HTERT RPE-1 (cell line): Measurements from ENCODE around the gene KDM3A.

ENCODE experiments used
- in situ Hi-C: fragments of 300-500 bp; cut with MboI; formaldehyde crosslinking; loops from 4 replicates; pipeline ENCODE4 v1.14.3; 2020; ENCODE audit warnings: low sequenced_read_pairs

Gene KDM3A

DNA sequence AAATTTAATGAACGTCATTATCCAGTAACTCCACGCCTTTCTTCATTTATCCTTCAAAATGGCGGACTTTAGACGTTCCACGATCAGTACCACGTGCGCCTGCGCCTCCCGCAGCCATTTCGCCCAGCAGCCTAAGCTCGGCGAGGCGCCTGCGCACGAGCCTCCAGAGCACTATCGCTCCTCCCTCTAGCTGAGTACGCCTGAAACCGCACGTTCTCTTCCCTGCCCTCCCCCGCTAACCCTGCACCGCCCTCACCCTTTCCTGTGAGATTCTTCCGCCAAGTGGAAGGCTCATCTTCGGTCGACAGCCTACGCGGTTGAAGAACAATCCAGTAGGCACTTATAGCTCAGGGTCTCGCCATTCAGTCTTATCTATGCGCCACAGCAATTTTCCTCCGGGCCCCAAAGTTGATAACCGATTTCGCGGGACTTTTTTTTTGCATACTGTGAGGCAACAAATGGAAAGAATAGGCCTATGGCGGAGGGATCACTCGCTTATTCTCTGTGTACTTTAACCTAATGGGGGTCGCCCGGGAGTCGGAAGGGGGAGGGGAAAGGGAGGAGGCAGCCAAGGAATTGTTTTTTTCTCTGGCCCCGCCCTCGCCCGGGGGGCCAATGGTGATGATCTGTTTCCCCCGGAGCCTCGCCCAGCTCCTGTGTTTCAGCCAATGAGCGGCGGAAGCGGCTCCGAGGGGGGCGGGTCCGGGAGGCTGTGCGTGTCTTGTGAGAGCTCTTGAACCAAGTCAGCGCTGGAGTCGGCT, at the start of gene KDM3A:
TSS of gene KDM3A (plus strand) at position 741 of the 761 bp plus-strand sequence. CDS start 677 bp downstream, outside the sequence.
- in situ Hi-C loops = no loop called here

GRCh38 chr2:86392873-86393518, 48.2 kb upstream of the KDM3A start:
- in situ Hi-C loops = no loop called here

- in situ Hi-C loops = no loop called here
Measured at GRCh38 chr2:86393521-86394491, 47.4 kb upstream of the KDM3A start.

DNA sequence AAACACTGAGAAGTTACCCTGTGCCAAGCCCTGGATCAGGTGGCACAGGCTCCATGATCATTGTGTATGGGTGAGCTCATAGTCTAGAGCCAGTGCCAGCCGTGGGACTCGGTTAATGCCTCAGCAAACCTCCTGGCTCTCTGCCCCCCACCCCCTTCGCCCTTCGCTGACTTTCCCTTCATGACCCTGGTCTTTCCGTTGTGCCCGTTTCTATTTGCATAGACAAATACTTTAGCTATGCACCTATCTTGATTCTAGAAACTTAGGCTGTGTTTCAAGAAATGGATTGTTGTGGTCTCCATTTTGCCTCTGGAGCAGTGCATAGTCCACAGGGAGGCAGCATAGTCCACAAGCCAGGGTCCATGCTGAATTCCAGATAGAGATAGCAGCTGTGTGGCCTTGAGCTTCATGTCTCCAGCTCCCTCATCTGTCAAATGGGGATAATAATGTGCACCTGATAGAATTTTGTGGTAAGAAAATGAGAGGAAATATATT, 44.8 kb upstream of the KDM3A start:
- in situ Hi-C loops = no loop called here

GRCh38 chr2:86397986-86398385, 43.2 kb upstream of the KDM3A start:
- in situ Hi-C loops = no loop called here

DNA sequence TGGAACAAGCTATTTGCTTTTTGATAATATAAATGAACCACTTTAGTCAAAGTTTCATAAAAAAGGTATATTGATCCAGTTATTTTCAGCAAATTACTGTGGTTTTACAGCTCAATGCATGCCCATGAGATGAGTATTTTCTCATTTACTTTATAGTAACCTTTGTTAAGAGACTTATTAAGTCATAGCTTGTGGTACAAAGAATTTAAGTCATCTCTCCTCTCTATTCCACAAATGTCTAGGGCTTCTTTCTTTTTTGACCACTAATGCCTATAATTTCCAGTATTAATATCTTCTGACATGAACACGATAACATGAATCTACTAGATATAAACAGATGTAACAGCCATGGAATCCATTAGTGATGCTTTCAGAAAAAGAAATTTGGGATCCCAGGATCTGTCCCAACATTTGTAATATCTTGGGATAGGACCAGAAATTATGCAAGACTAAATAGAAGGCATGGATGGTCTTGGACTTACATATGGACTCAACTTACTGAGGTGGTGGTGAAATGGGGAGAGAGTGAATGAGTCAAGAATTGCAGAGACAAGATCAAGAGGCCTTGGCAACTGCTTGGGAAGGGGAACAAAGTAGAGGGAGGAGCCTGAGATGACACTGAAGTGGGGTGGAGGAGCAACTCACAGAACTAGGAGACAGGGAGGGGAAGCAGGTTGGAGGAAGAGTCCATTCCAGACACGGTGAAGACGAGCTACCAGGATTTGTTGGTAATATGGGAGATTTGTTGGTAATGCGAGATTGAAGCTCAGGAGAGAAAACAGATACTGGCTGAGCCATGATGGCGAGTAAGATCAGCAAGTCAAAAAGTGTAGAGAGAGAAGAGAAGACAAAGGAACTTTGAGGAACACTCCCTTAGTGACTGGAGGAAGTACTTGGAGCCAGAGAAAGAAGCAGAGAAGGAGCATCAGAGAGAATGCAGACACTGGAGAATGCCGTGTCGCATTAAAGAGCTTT, 42.4 kb upstream of the KDM3A start:
- in situ Hi-C loops = no loop called here

GRCh38 chr2:86400321-86400720, 40.9 kb upstream of the KDM3A start:
- in situ Hi-C loops = no loop called here

GRCh38 chr2:86410581-86410980, 30.6 kb upstream of the KDM3A start:
- in situ Hi-C loops = no loop called here

- in situ Hi-C loops = no loop called here
Measured at GRCh38 chr2:86411396-86411795, 29.8 kb upstream of the KDM3A start.

DNA sequence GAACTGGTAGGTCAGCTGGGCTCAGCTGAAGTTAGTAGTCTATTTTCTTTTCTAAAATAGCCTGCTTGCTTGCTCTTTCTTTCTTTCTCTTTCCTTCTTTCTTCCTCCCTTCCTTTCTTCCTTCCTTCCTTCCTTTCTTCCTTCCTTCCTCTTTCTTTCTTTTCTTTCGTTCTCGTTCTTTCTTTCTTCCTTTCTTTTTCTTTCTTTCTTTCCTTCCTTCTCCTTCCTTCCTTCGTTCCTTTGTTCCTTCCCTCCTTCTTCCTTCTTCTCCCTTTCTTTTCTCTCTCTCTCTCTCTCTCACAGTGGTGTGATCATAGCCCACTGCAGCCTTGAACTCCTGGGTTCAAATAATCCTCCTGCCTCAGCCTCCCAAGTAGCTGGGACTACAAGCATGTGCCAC, 29.2 kb upstream of the KDM3A start:
- in situ Hi-C loops = no loop called here

GRCh38 chr2:86413296-86414094, 27.7 kb upstream of the KDM3A start:
- in situ Hi-C loops = no loop called here

DNA sequence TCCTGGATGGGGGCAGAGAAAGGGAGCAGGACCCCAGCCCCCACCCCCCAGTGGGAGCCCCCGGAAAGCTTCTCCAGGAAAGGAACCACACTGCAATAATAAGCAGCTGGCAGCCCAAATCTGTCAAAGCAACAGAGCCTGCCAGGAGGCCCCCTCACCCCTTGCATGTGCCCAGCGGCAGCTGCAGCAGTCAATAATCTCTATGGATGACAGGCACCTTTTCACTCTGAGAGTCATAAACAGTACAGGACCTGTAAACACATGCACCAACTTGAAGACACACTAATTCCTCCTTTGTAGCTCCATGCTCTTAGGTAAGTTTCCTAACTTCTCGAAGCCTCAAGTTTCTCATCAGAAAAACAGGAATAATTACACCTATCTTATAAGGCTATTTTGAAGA, 26.2 kb upstream of the KDM3A start:
- in situ Hi-C loops = no loop called here

DNA sequence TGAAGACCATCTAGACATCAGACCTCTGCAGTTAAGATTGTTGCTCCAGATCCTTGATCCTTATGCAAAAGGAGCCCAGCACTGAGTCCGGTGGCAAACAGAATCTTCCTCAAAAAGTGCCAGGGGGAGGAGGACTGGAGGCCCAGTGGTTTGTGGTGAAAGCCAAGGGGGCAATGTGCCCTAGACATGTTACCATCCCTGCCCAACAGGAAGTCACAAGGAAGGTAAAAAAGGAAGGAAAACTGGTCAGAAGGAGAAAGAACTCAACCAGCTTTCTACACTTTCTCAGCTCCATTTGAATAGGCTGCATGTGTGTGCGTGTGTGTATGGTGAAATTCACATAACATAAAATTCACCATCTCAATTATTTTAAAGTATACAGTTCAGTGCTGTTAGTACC, 25.0 kb upstream of the KDM3A start:
- in situ Hi-C loops = no loop called here

DNA sequence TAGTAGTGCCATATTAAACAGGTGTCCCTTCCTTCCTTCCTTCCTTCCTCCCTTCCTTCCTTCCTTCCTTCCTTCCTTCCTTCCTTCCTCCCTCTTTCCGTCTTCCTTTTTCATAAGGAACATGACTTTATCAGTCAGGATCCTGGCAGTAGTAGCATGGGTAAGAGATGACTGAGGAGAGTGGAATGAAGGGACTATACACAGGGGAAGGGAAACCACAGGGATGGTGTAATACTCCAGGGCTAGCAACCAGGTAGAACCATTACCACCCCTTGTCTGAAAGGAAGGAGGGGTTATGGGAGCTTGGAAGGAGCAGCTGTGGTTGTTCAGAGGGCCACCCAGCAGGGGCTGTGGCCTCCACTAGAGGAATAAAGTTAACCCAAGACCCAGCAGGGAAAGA, 23.2 kb upstream of the KDM3A start:
- in situ Hi-C loops = no loop called here

DNA sequence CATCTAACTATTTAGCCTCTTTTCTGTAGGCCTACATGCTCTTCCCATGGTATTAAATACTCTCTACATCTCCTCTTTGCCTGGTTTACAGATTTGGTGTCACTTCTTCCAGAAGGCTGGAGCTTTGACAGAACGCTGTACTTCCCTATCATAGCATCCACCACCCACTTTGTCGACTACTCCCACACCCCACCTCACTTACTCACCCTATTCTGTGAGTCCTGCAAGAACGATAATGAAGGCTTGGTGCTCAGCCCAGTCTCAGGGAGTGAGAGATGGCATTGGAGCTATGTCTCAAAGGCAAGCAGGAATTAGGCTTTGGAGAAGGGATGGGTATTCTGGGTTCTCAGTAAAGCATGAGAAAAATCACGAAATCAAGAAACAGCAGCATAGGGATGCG, 20.3 kb upstream of the KDM3A start:
- in situ Hi-C loops = no loop called here

- in situ Hi-C loops = no loop called here
Measured at GRCh38 chr2:86426271-86426670, 14.9 kb upstream of the KDM3A start.

- in situ Hi-C loops = no loop called here
Measured at GRCh38 chr2:86429335-86429734, 11.8 kb upstream of the KDM3A start.

- in situ Hi-C loops = no loop called here
Measured at GRCh38 chr2:86430368-86430767, 10.8 kb upstream of the KDM3A start.

DNA sequence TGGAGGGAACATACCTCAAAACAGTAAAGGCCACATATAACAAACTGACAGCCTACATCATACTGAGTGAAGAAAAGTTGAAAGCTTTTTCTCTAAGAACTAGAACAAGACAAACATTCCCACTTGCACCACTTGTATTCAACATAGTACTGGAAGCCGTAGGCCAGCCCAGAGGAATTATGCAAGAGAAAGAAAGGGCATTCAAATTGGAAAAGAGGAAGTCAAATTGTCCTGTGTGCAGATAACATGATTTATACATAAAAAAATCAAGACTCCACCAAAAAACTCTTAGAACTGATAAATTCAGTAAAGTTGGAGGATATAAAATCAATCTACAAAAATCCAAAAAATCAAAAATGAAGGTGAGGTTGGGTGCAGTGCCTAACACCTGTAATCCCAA, 8.0 kb upstream of the KDM3A start:
- in situ Hi-C loops = no loop called here
